Erythroblast (primary cell): ENCODE data around the gene FCER2.

Source experiments
- GATA1 ChIP-seq: IDR thresholded peaks from 2 replicates; pipeline ENCODE4 v1.6.1; 2011; ENCODE audit warnings: low read depth, mild to moderate bottlenecking, control low read depth, low read length, moderate library complexity
- POLR2A ChIP-seq: IDR thresholded peaks from 2 replicates; pipeline ENCODE4 v1.6.1; 2011; ENCODE audit warnings: mild to moderate bottlenecking, low read length

GRCh38 chr19:7704280-7705060, 2.5 kb upstream of the FCER2 start:
- TF ChIP-seq POLR2A (no peak), GATA1 (no peak)
